NCI-H1105 (cell line): ENCODE measurements around the gene CCDC175.

ENCODE experiments used
- DNase-seq: peaks from one replicate; lab custom pipeline; 2025; lab: John Stamatoyannopoulos, UW

CCDC175 gene

GRCh38 chr14:59540852-59541251, 35.8 kb downstream of the CCDC175 start:
- no peak for DNase-seq

- DNase-seq: no peak
These were observed 37.7 kb downstream of the CCDC175 start for GRCh38 chr14:59538936-59539335.

- DNase-seq: no peak
These were observed 39.1 kb downstream of the CCDC175 start for GRCh38 chr14:59537476-59537875.

- DNase-seq: no peak
These were observed 42.1 kb downstream of the CCDC175 start for GRCh38 chr14:59534361-59534987.

- DNase-seq: no peak
These were observed 44.2 kb downstream of the CCDC175 start for GRCh38 chr14:59532419-59532818.

- no peak for DNase-seq
These were observed 46.3 kb downstream of the CCDC175 start for GRCh38 chr14:59530349-59530748.

GRCh38 chr14:59529189-59529588, 47.4 kb downstream of the CCDC175 start:
- no peak for DNase-seq

- DNase-seq: no peak
These were observed 56.4 kb downstream of the CCDC175 start for GRCh38 chr14:59520224-59520623.

GRCh38 chr14:59511916-59512575, 64.6 kb downstream of the CCDC175 start:
- peak; percentile 21 for DNase-seq

GRCh38 chr14:59510966-59511365, 65.6 kb downstream of the CCDC175 start:
- no peak for DNase-seq

GRCh38 chr14:59510001-59510400, 66.6 kb downstream of the CCDC175 start:
- no peak for DNase-seq

- no peak for DNase-seq
These were observed 67.5 kb downstream of the CCDC175 start for GRCh38 chr14:59509101-59509500.

GRCh38 chr14:59507752-59508103, 68.9 kb downstream of the CCDC175 start:
- no peak for DNase-seq

GRCh38 chr14:59507063-59507751, 69.4 kb downstream of the CCDC175 start:
- peak; percentile 57 for DNase-seq

GRCh38 chr14:59503256-59503655, 73.4 kb downstream of the CCDC175 start:
- DNase-seq: no peak

GRCh38 chr14:59500732-59501131, 75.9 kb downstream of the CCDC175 start:
- no peak for DNase-seq

GRCh38 chr14:59492384-59492783, 84.2 kb downstream of the CCDC175 start:
- DNase-seq: no peak

GRCh38 chr14:59490756-59491155, 85.9 kb downstream of the CCDC175 start:
- no peak for DNase-seq

GRCh38 chr14:59484639-59485175, 91.9 kb downstream of the CCDC175 start:
- DNase-seq: no peak

GRCh38 chr14:59483819-59484638, 92.6 kb downstream of the CCDC175 start, which contains the start of the genes JKAMP and L3HYPDH:
TSS of gene JKAMP (plus strand) at chr14:59484517. CDS start at chr14:59484590, 73 bp downstream.
TSS of gene L3HYPDH (minus strand) at chr14:59484408. CDS start at chr14:59484316, 92 bp downstream.
- peak; percentile 98 for DNase-seq

- DNase-seq: no peak
These were observed 93.2 kb downstream of the CCDC175 start for GRCh38 chr14:59483363-59483762.
